Measurements from ENCODE around the gene PTTG1IP. TPM values are rescaled to one million over a fixed set of nuclear protein-coding genes. Genes with fewer than 3 reads are reported as not detected.
A peak's percentile ranks its signal among the peaks of the same experiment; 100 is the strongest.

Gene PTTG1IP
- total and polyA plus RNA-seq, 2 donors from 2014 or later, result 187 to 378 TPM

GRCh38 chr21:44836349-44836665, 37.2 kb downstream of the PTTG1IP start:
- intact Hi-C loops (cut with DNase I), result no loop called here
- TF ChIP-seq CTCF (IDR thresholded peaks at IDR 0.05; ENCODE audit: borderline replicate concordance, extremely low read depth, insufficient read depth), result no peak
- FAIRE-seq, result no peak
- H3K4me1 ChIP-seq (ENCODE audit: control insufficient read depth in 2 of 3, insufficient read depth in 2 of 3, low read depth in 1 of 3, low read length in 3 of 3), result peaks cover 0 to 2% (median 0%) of the 10 kb centered on the region in 3 donors
- H3K9ac ChIP-seq (ENCODE audit: low read length in 3 of 3), result no peak overlapping the region
- no peaks in the 10 kb centered on the region for H3K9me3 ChIP-seq (ENCODE audit: control insufficient read depth in 2 of 3, insufficient read depth in 1 of 3, low read length in 3 of 3)
- DNase-seq, result no peak
- no peak overlapping the region for H3K4me3 ChIP-seq (ENCODE audit: low read length in 3 of 3)
- no peaks in the 10 kb centered on the region for H3K27me3 ChIP-seq (ENCODE audit: control insufficient read depth, insufficient read depth, low read length)
- H3K36me3 ChIP-seq (ENCODE audit: control insufficient read depth in 2 of 3, insufficient read depth in 3 of 3, low read length in 3 of 3), result no peaks in the 10 kb centered on the region
- no peak overlapping the region for H3K27ac ChIP-seq (ENCODE audit: low read depth in 2 of 2, low read length in 2 of 2)

- Histone ChIP-seq H3K9me3 (ENCODE audit: control insufficient read depth in 2 of 3, insufficient read depth in 1 of 3, low read length in 3 of 3) (no peaks in the 10 kb centered on the region), H3K27me3 (ENCODE audit: control insufficient read depth, insufficient read depth, low read length) (no peaks in the 10 kb centered on the region), H3K9ac (ENCODE audit: low read length in 3 of 3) (no peak overlapping the region), H3K4me3 (ENCODE audit: low read length in 3 of 3) (no peak overlapping the region), H3K36me3 (ENCODE audit: control insufficient read depth in 2 of 3, insufficient read depth in 3 of 3, low read length in 3 of 3) (no peaks in the 10 kb centered on the region), H3K27ac (ENCODE audit: low read depth in 2 of 2, low read length in 2 of 2) (no peak overlapping the region), H3K4me1 (ENCODE audit: control insufficient read depth in 2 of 3, insufficient read depth in 2 of 3, low read depth in 1 of 3, low read length in 3 of 3) (peaks cover 0 to 2% (median 0%) of the 10 kb centered on the region in 3 donors)
- FAIRE-seq (no peak), DNase-seq (no peak)
- intact Hi-C loops (cut with DNase I), result no loop called here
- no peak for TF ChIP-seq CTCF (IDR thresholded peaks at IDR 0.05; ENCODE audit: borderline replicate concordance, extremely low read depth, insufficient read depth)
Observed at GRCh38 chr21:44835647-44835973, 37.9 kb downstream of the PTTG1IP start.

DNA sequence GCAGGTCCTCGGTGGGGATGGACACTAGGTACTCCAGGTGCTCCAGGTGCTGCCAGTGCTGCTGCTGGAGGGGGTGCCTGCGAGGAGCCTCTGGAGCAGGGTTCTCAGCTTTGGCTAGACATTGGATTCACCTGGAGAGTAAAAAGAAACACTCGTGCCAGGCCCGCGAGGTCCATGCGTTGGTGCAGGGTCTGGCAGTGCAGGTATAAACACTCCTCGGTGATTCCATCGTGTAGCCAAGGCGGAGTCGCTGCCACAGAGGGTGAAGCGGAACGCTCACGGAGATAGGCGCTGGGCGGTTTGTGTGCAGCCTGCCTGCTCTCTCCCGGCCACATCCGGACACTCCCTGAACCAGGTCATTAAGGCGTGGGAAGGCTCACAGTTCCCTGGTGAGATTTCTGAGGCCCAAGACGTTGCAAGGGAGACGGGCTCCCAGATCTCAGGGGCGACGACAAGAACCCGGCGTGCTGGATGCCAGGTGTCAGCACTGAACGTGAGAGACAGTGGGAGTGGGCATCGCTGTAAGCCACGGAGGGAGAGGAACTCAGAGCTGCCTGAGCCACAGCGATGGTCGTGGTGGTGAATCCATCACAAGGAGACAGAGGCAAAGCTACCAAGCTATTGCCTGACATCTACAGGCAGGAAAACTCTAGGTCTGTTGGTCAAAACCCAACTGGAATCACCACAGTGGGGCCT, 38.4 kb downstream of the PTTG1IP start:
- Histone ChIP-seq H3K4me1 (ENCODE audit: control insufficient read depth in 2 of 3, insufficient read depth in 2 of 3, low read depth in 1 of 3, low read length in 3 of 3) (peaks cover 0 to 2% (median 0%) of the 10 kb centered on the region in 3 donors), H3K9me3 (ENCODE audit: control insufficient read depth in 2 of 3, insufficient read depth in 1 of 3, low read length in 3 of 3) (no peaks in the 10 kb centered on the region), H3K27me3 (ENCODE audit: control insufficient read depth, insufficient read depth, low read length) (no peaks in the 10 kb centered on the region), H3K36me3 (ENCODE audit: control insufficient read depth in 2 of 3, insufficient read depth in 3 of 3, low read length in 3 of 3) (no peaks in the 10 kb centered on the region), H3K9ac (ENCODE audit: low read length in 3 of 3) (no peak overlapping the region), H3K27ac (ENCODE audit: low read depth in 2 of 2, low read length in 2 of 2) (no peak overlapping the region), H3K4me3 (ENCODE audit: low read length in 3 of 3) (no peak overlapping the region)
- intact Hi-C loops (cut with DNase I), result no loop called here
- FAIRE-seq (no peak), DNase-seq (peak in 3 of 5 donors; percentile 32 to 60 (median 54))
- no peak for TF ChIP-seq CTCF (IDR thresholded peaks at IDR 0.05; ENCODE audit: borderline replicate concordance, extremely low read depth, insufficient read depth)
